NCI-H1930 (cell line): ENCODE data around the gene SIX3.

ENCODE experiments used
- DNase-seq, 2 experiments: peaks; one replicate each; lab custom pipeline; 2025; lab: John Stamatoyannopoulos, UW

The SIX3 gene

DNA sequence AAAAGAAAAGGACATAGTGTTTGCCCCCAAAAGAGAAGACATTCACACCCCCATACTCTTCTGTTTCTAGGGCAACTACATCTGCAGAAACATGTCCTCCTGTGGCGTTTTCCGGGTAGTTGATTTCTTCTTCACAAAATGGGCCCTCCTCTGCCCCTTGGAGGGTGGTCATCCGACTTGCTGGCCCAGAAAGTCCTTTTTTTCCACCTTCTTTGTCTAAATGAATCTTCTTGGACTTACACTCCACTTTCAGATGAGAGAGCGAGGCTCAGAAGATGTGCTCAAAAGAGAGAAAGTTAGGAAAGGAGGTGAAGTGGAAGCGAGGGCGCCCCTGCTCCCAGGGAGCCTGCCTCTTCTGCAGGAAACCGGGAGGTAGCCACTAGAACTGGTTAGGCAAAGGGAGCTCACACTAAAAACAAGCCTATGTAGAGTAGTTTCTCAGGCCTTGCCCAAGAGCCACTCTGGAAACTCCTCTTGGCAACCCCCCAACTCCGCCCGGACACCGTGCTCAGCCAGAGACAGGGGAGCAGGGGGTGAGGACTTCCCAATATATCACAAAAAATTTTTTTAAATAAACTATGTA lies 10.2 kb upstream of the SIX3 start:
- no peak for DNase-seq

DNA sequence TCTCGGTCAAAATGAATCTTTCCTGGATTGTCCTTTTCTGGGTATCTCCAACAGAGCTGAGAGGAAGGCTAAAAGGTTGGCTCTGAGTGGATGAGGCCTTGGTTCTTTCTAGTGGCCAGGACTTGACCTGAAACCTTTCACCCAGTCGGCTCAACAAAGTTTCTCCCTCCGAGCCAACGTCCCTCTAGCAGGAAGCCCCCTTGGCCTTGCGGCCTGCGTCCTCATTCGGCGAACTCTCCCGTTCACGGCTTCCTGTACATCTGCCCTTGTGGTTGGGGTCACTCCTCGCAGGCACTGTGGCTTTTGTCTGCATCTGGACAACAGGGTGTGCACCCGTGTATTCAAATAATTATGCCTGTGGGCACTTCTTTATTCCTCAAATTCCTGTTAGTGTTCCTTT lies 9.4 kb upstream of the SIX3 start:
- DNase-seq, result no peak

DNA sequence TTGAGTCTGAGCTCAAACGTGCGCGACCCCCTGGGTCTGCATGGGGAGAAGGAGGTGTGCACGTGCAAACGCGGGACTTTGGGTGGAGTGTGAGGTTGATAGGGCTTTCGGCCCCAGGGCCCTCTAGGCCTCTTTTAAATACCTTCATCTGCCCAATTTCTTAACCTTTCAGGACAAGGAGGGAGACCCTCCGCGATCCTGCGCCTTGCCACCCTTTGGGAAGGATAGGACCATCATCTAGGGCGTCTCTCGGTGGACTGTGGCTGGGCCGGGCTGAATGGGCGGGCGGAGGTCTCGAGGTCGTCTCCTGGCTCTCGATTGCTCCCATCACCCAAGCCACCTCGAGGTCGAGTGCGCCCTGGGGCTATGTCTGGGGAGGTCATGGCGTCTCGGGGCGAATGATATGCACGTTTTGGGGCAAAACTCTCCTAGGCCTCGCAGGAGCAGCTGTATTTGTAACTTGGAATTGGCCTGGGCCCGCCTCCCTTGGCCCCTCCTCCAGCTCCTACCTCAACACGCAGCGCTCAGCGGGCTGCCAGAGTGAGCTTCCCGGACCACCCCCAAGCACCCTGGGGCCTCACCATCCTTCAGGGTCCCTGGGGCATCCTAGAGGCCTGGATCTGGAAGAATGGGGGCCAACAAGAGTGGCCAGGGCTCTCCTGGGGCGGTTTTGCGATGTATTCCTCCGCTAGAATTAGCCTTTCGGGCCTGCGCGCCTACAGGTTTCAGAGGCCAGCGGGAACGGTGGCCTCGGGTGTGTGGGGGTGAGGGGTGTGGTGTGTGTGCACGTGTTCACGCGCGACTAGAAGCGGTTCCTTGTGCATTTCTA lies 8.7 kb upstream of the SIX3 start:
- no peak for DNase-seq

DNA sequence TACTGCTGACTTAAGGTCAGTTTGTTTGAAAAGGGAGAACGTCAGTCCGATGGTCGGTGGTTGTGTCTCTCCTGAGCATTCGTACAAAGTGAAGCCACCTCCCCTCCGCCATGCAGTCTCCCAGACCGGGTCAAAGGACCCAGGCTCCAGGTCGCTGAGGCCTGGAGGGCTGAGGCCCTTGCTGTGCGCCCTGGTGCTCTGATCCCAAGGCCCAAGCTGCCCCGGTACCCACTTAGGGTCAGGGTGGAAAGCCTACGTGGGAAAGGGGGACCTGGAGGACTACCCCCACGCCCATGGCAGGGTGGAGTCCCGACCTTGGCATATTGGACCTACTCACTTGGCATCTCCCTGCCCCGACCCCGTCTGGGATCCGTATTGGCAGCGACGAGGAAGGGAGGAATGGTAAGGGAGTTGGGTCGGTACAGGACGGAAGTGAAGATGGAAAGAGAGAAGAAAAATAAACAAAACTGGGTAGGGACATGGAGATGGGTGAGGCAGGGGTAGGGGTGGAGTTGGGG lies 8.0 kb upstream of the SIX3 start:
- DNase-seq, result no peak

DNA sequence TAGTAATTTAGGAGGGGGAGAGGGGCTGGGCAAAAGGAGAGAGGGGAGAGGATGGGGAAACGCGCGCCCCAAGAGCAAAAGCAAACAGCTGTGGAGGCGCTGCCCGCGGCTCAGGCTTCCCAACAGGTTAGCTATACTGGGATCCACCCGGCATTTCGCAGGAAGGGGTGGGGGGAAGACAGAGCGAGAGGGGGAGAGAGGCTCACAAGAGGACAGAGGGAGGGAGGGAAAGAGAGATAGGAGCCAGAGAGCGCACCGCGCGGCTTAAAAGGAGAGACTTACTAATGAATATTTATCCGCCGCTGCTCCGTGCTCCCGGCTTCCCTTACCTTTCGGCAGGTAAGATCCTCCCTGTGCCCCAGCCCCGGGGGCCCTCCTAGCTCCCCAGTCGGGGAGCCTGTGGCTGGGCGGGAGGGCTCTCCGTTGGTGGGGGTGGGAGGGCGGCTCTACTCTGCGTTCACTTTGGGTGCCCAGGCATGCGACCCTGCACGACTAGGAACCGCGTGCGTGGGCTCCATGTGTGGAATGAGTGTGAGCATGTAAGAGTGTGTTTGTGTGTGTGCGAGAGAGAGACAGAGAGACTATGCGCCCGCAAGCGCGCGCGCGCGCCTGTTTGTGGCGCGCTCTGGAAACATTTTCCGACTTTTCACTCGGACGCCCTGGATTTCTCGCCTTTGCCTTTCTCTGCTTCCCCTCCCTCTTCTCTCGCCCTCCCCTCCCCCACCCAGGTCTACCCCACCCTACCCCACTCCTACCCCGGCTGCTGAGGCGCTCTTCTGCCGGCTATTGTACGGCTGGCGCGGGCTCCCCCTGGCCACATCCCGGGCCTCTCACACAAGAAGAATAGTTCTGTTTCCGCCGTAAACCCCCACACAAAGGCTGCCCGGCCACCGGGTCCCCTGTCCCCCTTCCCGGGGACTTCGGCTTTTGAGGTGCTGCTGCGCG lies 7.2 kb upstream of the SIX3 start:
- no peak for DNase-seq

DNA sequence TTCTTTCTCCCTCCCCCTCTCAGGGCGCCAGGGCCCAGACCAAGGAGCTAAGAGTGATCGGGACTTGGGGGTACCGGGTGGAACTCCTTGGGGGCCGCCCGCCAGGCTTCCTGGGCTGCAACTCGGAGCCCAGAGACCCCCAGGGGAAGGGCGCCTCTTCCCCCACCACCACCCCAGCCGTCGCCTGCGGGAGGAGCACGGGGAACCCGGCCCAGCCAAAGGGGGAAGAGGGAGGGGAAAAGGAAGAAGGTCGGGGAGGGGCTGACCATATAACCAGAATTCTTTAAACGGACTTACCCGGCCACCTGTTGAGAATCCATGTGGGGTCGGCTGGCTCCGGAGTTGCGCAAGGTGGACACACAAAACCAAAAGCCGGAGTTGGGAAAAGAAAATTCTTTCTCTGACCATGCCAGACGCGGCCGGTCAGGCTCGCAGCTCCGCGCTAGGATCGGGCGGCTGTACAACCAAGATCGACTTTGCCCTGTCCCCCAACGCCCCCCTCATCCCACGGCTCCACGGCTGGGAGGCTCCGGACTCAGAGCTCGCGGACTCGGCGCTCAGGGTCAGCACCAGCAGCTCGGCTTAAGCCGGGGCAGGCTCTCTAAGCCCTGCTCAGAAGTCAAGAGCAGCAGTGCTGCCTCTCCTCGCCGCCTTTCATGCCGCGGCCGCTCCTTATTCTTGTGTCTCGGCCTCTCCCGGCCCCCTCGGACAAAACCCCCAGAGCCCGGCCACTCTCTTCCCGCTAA lies 6.3 kb upstream of the SIX3 start:
- DNase-seq, result no peak

DNA sequence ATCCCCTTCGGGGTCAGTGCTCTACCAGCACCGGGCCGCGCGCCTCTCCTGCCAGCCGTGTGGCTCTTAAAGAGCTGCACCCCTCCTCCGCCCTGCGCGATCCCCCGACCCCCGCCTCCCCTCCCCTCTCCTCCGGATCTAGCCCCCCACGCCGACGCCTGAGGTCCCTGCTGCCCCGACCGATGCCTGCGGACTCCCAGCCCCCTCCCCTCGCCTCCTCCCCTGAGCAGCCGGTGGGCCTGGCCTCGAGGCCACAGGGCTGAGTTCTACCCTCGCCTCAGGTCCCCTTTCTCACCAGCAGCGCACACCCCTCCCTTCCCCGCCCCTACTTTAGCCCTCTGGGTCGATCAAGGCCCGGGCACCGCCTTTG lies 5.8 kb upstream of the SIX3 start:
- no peak for DNase-seq

DNA sequence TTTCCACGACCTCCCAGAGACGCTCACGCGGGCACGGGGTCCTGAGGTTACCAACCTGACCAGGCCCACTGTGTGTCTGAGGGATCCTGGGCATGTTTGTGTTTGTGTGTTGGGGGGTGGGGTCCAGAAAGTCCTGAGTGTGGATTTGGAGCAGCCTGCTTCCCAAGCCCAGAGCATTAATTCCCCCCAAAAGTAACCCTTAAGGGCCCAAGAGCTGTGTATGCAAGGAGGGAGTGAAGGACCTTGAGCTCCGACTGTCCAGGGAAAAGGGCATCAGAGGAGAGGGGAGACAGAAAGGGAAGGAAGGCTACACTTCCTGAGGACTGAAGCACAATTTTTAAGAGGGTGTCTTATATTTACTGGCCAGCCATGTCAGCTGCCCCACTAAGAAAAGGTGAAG lies 5.2 kb upstream of the SIX3 start:
- no peak for DNase-seq

DNA sequence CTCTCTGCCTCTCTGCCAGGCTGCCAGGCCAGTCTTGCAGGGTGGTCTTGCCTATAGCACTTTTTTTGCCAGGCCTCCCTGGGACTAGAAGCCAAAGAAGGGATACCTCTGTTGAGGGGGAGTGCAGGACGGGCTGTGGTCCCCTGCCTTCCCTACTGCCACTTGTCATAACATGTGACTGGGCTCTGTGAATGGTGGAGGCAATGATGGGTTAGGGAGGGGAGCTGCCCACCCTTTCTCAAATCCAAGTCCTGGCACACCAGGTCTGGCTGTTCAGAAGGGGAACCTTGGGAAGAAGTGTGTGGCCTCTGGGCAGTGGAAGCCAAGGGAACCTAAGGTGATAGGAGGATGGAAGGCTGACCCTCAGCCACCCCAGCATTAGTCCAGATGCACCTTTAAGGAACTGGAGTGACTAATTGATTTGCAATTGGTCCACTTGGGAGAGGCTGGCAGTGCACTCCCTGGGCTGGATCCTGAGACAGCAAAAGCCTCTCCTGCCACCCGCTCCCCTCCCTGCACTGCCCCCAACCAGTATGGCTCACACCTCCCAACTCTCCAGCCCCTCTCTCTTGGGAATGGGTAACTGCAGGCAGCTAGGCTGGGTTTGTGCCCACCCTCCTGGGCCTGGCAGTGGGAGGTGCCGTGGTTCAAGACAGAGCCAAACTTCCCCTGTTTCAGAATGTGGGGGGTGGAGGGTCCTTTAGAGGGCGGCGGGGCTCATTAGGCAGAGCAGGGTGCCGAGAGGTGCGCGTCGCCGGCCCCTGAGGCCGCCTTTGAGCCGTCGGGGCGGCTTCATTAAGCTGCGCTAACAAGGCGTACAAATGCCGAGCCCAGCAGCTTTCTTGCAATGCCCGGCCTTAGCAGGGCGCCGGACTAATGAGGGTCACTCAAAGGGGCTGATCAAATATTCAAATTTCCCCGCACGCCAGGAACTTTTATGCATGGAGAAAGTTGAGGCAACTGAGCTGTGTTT lies 4.5 kb upstream of the SIX3 start:
- DNase-seq, result no peak

DNA sequence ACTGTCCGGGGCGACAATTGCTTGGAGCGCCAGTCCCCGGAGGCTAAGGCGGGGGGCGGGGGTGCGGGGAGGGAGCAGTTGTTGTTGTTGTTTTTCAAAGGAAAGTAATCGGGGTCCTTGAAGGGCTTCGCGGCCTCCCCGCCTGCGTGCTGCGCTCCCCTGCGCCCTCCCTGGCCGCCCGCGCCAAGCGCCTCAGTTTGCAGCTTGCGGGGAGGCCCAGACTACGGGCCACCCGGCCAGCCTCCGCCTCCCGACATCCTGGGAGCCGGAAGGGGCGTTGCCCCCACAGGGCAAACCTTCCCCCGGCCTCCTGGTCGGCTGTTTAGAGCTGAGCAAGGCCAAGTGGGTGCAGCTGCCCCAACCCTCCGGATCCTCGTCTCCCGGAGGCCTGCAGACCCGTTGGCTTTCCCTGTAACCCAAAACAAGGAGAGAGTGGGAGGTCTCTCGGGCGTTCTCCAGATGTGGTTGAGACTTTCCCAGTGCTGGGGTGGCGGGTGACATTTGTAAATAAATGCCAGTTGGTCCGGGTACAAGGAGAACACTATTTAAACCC lies 3.7 kb upstream of the SIX3 start:
- DNase-seq, result no peak

DNA sequence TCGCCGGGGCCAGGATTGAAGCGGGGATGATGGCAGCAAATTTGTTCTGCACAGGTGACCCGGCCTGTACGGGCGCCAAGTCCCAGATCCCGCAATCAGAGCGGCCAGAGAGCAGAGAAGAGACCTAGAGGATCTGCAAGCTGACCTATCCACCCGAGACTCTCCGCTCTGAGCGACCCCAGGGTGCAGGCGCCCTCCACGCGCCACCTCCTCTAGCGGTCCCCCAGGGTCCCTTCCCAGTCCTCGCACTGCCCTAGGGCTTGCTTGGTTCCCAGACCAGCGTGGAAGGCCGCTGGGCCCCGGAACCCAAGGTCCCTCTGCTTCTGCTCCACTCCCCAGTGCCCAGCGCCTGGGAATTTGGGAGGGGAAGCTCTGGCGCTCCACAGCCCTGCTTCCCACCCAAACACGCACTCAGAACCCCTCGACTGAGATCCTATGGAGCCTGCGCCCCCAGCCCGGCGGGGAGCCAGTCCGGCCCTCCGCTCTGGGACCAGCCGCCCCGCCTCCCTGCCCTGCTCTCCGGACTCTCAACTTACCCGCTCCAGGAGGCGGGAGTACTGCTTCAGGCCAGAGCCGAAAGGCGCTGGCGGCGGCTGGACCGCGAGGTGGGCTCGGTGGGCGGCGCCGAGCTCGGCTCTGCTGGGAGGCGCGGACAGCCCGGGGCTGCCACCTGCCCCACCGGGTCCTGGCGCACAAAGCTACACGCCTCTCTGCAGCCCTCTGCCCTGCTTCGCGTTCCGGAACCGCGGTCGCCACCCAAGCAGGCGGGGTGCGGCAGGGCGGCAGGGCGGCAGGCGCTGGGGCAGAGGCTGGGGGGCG lies 3.0 kb upstream of the SIX3 start:
- no peak for DNase-seq

DNA sequence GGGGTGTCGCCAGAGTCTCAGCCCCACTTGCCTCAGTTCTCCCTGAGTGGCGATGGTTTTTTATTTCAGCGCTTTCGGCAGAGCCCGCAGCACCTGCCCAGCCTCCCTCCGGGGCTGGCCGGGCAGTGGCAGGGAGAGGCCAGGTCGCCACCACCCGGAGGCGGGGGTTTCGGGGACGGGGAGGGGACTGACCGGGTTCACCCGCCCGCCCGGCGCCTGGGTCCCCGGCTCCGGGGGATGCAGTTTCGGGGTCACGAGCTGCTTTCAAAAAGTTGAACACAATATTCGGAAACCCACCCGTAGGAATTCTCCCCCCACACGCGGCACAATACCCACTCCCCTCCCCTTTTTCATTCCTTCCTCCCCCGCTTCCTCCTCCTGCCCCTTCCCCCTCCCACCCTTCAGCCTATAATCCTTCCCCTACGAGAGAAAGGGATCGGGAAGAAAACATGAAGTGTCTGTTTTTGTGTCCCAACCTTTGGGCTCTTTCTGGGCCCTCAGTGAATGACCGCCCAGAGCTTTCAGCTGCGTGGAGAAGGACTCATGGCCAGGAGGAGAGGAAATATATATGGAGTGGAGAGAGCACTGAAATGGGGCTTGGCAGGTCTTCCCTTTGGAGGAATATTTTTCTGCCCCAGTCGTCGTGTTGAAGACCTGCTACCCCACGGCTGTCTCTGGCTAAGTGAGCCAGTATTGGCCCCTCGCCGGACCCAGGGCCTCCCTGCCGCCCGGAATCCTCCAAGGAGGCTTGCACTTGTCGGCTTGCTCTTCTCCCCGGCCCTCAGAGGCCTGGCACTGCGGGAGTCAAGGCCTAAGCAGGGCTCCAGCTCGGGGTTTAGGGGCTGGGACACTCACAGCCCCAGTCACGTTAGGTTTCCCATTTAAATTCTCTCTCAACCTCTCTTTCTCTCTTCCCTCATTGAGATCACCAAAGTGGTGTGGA lies 2.1 kb upstream of the SIX3 start:
- DNase-seq, result no peak

DNA sequence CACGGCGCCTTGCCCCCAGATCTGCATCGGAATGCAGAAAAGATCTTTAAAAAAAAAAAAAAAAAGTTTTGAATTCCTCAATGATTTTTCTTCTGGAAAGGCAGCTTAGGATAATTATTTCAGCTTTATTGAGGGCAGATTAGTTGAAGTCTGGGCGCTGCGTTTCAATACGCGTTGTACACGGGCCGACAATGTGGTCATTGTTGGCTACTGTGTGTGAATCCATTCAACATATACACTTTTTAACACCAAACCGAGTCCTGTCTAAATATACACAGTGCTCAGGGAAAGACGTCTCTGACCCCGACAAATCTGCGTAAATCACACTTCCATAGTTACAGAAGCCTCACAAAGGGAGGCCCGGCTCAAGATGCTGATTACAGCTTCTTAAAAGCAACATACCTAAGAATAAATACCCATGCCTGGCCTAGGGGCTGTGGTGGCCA lies 1.4 kb upstream of the SIX3 start:
- DNase-seq, result no peak

DNA sequence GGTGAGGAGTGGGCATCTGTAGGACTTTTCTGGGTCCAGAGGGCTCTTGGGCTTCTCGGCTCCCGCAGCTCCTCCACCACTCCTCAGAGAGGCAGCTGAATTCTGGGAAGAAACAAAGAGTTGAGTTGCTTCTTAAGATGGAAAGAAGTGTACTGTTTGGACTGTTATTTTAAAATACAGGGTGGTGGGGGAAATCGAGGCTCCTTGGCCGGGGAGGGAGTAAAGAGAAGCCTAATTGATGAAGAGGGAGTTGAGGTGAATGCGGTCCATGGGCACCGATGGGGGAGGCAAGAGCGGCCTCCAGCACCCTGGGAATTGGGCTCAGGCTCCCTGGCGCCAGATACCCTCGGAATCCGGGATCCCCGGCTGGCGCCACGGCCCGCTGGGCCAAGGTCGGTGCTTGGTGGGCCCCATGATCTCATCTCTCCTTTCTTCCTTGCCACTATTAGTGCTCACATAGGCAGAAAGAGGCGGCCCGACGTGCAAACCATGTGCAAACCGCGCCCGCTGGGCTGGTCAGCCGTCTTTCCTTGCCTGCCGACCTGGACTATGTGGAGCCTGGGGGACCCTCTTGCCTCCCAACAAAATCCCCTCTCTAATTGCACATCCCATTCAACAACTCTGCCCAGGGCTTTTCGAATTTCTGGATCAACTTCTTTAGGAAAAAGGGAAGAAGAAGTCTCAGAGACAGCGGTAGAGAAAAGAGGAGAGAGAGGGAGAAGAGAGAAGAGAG lies 604 bp upstream of the SIX3 start:
- DNase-seq, result no peak

DNA sequence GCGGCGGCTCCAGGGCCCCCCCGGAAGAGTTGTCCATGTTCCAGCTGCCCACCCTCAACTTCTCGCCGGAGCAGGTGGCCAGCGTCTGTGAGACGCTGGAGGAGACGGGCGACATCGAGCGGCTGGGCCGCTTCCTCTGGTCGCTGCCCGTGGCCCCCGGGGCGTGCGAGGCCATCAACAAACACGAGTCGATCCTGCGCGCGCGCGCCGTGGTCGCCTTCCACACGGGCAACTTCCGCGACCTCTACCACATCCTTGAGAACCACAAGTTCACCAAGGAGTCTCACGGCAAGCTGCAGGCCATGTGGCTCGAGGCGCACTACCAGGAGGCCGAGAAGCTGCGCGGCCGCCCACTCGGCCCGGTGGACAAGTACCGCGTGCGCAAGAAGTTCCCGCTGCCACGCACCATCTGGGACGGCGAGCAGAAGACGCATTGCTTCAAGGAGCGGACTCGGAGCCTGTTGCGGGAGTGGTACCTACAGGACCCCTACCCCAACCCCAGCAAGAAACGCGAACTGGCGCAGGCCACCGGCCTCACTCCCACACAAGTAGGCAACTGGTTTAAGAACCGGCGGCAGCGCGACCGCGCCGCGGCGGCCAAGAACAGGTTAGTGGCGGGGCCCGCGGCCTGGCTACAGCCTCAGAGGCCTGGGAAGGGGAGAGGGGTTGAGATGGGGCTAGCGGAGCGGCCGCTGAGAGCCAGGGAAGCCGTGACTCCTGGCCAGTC lies 965 bp downstream of the SIX3 start:
- no peak for DNase-seq

DNA sequence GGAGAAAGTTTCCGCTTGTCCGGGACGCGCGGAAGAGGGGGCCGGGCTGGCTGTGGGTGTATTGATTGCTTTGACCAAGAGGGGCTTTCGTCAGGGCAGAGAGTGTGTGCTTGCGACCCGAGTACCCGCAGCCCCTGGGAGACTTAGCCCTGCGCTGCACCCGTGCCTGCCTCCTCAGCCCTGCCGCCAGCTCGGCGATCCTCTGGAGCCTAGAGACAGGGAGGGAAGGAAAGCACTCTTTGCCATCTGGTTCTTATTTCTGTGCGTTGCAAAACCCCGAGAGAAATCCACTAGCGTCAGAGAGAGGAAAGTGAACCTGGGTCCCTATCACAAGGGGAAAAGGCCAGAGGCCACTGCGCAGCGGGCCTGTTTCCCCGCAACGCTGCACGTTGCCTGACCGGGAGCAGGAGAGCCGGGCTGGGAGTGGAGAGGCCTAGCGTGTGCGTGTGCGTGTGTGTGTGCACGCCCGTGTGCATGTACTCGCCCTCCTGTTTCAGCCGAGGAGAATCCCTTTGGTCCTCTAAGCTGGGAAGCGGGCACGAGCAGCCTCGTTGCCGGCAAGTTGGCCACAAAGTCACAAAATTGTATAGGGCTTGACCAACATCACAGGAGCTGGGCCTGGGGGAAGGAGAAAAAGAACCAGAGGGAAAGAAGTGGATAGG lies 1.7 kb downstream of the SIX3 start:
- no peak for DNase-seq
